Measurements from ENCODE around the gene PPP2R2D. TPM values are rescaled to one million over a fixed set of nuclear protein-coding genes. Genes with fewer than 3 reads are reported as not detected.

Gene PPP2R2D
- total RNA-seq, 1 donor, result 24.2 TPM

GRCh38 chr10:131978851-131979250 lies 78.0 kb downstream of the PPP2R2D start:
- H3K4me3 ChIP-seq (ENCODE audit: low read depth, low read length), result peak overlapping the region; percentile 5
- no peak for DNase-seq (ENCODE audit: low read depth)
- TF ChIP-seq, protein P1, sequence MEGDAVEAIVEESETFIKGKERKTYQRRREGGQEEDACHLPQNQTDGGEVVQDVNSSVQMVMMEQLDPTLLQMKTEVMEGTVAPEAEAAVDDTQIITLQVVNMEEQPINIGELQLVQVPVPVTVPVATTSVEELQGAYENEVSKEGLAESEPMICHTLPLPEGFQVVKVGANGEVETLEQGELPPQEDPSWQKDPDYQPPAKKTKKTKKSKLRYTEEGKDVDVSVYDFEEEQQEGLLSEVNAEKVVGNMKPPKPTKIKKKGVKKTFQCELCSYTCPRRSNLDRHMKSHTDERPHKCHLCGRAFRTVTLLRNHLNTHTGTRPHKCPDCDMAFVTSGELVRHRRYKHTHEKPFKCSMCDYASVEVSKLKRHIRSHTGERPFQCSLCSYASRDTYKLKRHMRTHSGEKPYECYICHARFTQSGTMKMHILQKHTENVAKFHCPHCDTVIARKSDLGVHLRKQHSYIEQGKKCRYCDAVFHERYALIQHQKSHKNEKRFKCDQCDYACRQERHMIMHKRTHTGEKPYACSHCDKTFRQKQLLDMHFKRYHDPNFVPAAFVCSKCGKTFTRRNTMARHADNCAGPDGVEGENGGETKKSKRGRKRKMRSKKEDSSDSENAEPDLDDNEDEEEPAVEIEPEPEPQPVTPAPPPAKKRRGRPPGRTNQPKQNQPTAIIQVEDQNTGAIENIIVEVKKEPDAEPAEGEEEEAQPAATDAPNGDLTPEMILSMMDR (IDR thresholded peaks at IDR 0.05; ENCODE audit: insufficient read depth, low read length), result no peak

DNA sequence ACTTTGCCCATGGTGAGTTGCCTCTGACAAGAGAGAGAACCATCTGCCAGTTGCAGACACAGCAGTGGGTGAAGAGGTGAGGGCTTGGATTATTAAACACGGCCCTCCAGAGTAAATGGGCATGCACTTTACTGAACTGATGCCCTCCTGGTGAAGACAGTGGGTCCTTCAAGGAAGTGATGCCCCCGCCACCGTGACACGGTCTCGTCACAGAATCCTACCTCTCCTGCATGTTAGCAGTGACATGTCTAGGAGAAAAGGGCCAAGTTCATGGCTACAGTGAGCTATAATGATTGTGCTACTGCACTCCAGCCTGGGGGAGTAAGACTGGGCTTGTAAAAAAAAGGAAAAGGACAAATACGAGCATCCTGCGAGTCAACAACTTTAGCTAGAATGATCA lies 78.5 kb downstream of the PPP2R2D start:
- H3K4me3 ChIP-seq (ENCODE audit: low read depth, low read length), result peak overlapping the region; percentile 55
- TF ChIP-seq, protein P1 (IDR thresholded peaks at IDR 0.05; ENCODE audit: insufficient read depth, low read length), result no peak
- no peak for DNase-seq (ENCODE audit: low read depth)

DNA sequence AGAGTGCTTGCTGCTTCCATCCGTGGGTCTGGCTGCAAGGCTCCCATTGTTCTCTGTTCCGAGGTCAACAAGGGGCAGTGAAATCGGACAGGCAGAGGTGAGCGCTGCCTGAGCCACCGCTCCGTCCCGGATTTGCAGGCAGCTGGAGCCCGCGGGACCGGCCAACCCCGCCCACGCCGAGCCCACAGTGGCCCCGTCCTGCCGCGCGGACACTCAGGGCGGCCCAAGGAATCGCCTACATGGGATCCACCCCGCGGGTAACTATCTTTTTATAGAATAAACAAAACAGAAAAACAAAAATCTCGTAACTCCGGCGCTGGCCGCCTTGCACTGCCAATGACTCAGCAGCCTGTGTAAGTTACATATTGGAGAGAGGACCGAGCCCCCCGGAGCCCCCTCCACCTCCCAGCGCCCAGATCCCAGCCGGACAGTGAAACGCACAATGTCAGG lies 79.0 kb downstream of the PPP2R2D start:
- H3K4me3 ChIP-seq (ENCODE audit: low read depth, low read length), result peak overlapping the region; percentile 55
- TF ChIP-seq, protein P1 (IDR thresholded peaks at IDR 0.05; ENCODE audit: insufficient read depth, low read length), result no peak
- peak; percentile 21 for DNase-seq (ENCODE audit: low read depth)

DNA sequence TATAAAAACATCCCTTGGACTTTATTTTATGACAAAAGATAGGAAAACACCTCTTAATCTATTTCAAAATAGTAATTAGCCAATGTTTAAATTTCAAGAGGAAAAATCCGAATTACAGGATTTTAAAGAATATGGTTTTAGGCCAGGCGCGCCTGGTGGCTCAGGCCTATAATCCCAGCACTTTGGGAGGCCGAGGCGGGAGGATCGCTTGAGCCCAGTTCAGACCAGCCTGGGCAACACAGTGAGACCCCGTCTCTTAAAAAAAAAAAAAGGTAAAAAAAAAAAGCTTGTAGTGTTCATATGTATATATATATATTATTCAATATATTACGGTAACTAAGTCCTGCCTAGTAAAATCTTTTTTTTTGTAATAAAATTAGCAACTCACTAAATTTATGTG lies 79.5 kb downstream of the PPP2R2D start:
- TF ChIP-seq, protein P1 (IDR thresholded peaks at IDR 0.05; ENCODE audit: insufficient read depth, low read length), result no peak
- DNase-seq (ENCODE audit: low read depth), result no peak
- peak overlapping the region; percentile 89 for H3K4me3 ChIP-seq (ENCODE audit: low read depth, low read length)

- TF ChIP-seq, protein P1 (IDR thresholded peaks at IDR 0.05; ENCODE audit: insufficient read depth, low read length), result no peak
- peak; percentile 19 for DNase-seq (ENCODE audit: low read depth)
- peak overlapping the region; percentile 89 for H3K4me3 ChIP-seq (ENCODE audit: low read depth, low read length)
These were observed 80.1 kb downstream of the PPP2R2D start for GRCh38 chr10:131980761-131981428.

DNA sequence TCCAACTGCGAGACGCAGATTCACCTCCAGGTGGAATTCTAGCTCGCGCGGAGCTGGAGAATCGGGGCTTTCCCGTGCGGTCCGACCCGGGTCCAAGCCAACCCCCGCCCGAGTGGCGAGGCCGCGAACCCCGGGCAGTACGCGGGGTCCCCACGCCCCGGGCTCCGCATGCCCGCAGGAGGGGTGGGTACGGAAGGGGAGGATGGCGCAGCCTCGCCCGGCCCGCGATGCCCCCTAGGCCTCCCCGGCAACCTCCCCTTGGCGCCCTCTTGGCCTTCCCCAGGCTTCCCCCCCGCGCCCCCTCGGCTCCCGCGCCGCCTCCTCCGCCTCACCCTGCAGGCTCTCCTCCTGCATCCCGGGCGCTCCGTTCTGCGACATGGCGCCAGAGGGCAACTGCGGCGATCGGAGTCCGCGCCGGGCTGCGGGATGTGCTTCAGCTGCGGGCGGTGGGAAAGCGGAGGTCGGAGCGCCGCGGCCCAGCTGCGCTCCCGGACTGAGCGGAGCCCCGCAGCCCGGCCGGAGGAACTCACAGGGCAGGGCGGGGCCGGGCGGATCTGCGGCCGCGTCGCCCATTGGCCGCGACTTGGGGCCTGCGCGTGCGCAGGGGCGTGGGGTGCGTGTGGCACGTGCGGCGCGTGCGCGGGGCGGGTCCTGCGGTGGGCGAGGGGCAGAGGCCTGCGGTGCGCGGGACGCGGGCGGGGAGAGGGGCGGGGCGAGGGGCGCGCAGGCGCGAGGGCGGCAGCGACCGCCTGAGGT lies 80.8 kb downstream of the PPP2R2D start, which contains the start of gene BNIP3:
Gene BNIP3 (minus strand): TSS at position 495 of the 756 bp plus-strand sequence. CDS start 117 bp downstream, at position 378.
- DNase-seq (ENCODE audit: low read depth), result peak; percentile 91
- H3K4me3 ChIP-seq (ENCODE audit: low read depth, low read length), result peak within 1 kb of the TSS; percentile 89
- TF ChIP-seq, protein P1 (IDR thresholded peaks at IDR 0.05; ENCODE audit: insufficient read depth, low read length), result peak; percentile 16

All from fibroblast of the aortic adventitia (primary cell).